ENCODE measurements around the gene AATK.
"Not testable (repeated sequence)": the region's sequence is repeated elsewhere in the genome, so short reads cannot be mapped to it uniquely, and the experiment has no call there.

Gene AATK

GRCh38 chr17:81154961-81155360, 11.1 kb downstream of the AATK start:
- H3K4me3 ChIP-seq (ENCODE audit: low read depth, low read length), result no peak overlapping the region
- TF ChIP-seq, protein P1, sequence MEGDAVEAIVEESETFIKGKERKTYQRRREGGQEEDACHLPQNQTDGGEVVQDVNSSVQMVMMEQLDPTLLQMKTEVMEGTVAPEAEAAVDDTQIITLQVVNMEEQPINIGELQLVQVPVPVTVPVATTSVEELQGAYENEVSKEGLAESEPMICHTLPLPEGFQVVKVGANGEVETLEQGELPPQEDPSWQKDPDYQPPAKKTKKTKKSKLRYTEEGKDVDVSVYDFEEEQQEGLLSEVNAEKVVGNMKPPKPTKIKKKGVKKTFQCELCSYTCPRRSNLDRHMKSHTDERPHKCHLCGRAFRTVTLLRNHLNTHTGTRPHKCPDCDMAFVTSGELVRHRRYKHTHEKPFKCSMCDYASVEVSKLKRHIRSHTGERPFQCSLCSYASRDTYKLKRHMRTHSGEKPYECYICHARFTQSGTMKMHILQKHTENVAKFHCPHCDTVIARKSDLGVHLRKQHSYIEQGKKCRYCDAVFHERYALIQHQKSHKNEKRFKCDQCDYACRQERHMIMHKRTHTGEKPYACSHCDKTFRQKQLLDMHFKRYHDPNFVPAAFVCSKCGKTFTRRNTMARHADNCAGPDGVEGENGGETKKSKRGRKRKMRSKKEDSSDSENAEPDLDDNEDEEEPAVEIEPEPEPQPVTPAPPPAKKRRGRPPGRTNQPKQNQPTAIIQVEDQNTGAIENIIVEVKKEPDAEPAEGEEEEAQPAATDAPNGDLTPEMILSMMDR (IDR thresholded peaks at IDR 0.05; ENCODE audit: low read depth, low read length), result no peak
- DNase-seq (ENCODE audit: low read depth, low spot score), result no peak
- in situ Hi-C loops (cut with HindIII; ENCODE audit: low sequenced_read_pairs), result no loop called here

DNA sequence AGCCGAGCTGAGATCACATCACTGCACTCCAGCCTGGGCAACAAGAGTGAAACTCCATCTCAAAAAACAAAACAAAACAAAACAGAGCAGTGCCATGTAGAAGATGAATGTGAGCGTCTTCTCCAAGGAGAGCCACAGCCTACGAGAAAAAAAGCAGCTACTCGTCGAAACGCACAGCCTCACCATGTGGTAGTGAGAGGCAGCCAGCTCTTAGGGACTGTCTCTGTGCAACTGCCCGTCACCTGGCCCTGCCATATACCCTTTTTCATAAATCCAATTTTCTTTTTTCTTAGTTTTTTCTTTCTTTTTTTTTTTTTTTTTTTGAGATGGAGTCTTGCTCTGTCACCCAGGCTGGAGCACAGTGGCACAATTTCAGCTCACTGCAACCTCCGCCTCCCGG, 12.0 kb downstream of the AATK start:
- H3K4me3 ChIP-seq (ENCODE audit: low read depth, low read length); DNase-seq (ENCODE audit: low read depth, low spot score); in situ Hi-C loops (cut with HindIII; ENCODE audit: low sequenced_read_pairs): not testable (repeated sequence)

DNA sequence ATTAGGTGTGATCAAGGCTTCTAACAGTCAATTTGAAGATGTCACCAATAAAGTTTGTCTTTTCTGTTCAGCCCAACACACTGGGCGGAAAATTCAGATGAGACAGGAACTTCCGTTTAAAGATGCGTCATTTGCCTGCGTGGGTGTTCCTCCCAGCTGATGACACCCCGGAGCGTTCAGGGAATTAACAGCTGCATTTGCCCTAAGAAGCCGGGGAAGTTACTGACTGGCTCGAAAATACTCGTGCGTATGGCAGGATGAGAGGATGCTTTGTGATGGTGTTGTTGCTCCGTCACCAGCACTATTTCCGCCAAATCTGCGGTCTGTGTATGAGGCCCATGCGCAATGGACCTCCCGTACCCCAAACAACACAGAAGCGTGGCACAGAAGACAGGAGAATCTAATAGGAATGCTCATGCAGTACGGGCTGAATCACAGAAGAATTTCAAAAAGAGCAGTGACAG, 12.6 kb downstream of the AATK start:
- peak; percentile 35 for DNase-seq (ENCODE audit: low read depth, low spot score)
- H3K4me3 ChIP-seq (ENCODE audit: low read depth, low read length), result no peak overlapping the region
- TF ChIP-seq, protein P1 (IDR thresholded peaks at IDR 0.05; ENCODE audit: low read depth, low read length), result no peak
- in situ Hi-C loops (cut with HindIII; ENCODE audit: low sequenced_read_pairs), result no loop called here

DNA sequence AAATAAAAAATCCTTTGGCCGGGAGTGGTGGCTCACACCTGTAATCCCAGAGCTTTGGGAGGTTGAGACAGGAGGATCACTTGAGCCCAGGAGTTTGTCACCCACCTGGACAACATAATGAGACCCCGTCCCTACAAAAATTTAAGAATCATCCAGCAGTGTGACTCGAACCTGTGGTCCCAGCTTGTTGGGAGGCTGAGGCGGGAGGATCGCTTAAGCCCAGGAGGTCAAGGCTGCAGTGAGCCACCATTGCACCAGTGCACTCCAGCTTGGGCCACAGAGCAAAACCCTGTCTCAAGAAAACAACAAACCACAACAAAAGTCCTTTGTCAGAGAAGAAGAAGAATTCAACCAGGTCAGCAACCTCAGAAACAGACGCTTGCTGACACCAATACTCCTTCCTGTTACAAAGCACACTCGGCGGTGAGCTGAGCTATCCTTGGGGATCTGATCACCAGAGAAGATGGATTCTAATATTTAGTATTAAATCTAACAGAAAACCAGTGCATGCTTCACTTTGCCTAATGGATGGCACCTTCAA, 13.7 kb downstream of the AATK start:
- H3K4me3 ChIP-seq (ENCODE audit: low read depth, low read length), result no peak overlapping the region
- no peak for DNase-seq (ENCODE audit: low read depth, low spot score)
- in situ Hi-C loops (cut with HindIII; ENCODE audit: low sequenced_read_pairs), result no loop called here
- TF ChIP-seq, protein P1 (IDR thresholded peaks at IDR 0.05; ENCODE audit: low read depth, low read length), result no peak

DNA sequence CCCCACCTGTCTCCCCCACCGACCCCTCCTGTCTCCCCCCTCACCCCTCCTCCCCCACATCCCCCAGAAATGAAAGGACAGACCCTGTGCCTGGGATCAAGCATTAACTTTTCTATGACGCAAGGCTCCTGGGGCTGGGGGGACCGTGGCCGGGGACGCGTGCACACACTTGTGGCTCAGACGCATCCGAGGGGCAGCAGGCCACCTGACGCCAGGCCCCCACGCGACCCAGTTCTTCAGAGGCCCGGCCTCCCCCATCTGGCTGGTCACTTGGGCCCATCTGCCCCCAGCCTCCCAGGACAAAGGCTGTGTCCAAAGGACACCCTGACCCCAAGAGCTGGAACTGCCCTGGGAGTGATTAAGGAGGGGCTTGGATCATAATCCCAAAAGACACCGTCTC, 14.7 kb downstream of the AATK start:
- H3K4me3 ChIP-seq (ENCODE audit: low read depth, low read length), result no peak overlapping the region
- DNase-seq (ENCODE audit: low read depth, low spot score), result no peak
- TF ChIP-seq, protein P1 (IDR thresholded peaks at IDR 0.05; ENCODE audit: low read depth, low read length), result no peak
- in situ Hi-C loops (cut with HindIII; ENCODE audit: low sequenced_read_pairs), result no loop called here

- in situ Hi-C loops (cut with HindIII; ENCODE audit: low sequenced_read_pairs), result no loop called here
- DNase-seq (ENCODE audit: low read depth, low spot score), result no peak
- H3K4me3 ChIP-seq (ENCODE audit: low read depth, low read length), result no peak overlapping the region
- TF ChIP-seq, protein P1 (IDR thresholded peaks at IDR 0.05; ENCODE audit: low read depth, low read length), result no peak
Measured at GRCh38 chr17:81150377-81151077, 15.5 kb downstream of the AATK start.

GRCh38 chr17:81148986-81149533, 17.0 kb downstream of the AATK start:
- in situ Hi-C loops (cut with HindIII; ENCODE audit: low sequenced_read_pairs), result no loop called here
- TF ChIP-seq, protein P1 (IDR thresholded peaks at IDR 0.05; ENCODE audit: low read depth, low read length), result no peak
- no peak for DNase-seq (ENCODE audit: low read depth, low spot score)
- no peak overlapping the region for H3K4me3 ChIP-seq (ENCODE audit: low read depth, low read length)
